ENCODE measurements around the gene TESK2.
"Not testable (repeated sequence)": the region's sequence is repeated elsewhere in the genome, so short reads cannot be mapped to it uniquely, and the experiment has no call there.

Gene TESK2, protein sequence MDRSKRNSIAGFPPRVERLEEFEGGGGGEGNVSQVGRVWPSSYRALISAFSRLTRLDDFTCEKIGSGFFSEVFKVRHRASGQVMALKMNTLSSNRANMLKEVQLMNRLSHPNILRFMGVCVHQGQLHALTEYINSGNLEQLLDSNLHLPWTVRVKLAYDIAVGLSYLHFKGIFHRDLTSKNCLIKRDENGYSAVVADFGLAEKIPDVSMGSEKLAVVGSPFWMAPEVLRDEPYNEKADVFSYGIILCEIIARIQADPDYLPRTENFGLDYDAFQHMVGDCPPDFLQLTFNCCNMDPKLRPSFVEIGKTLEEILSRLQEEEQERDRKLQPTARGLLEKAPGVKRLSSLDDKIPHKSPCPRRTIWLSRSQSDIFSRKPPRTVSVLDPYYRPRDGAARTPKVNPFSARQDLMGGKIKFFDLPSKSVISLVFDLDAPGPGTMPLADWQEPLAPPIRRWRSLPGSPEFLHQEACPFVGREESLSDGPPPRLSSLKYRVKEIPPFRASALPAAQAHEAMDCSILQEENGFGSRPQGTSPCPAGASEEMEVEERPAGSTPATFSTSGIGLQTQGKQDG
- total RNA-seq, result 4.4 to 6.9 reads per million in 2 donors

DNA sequence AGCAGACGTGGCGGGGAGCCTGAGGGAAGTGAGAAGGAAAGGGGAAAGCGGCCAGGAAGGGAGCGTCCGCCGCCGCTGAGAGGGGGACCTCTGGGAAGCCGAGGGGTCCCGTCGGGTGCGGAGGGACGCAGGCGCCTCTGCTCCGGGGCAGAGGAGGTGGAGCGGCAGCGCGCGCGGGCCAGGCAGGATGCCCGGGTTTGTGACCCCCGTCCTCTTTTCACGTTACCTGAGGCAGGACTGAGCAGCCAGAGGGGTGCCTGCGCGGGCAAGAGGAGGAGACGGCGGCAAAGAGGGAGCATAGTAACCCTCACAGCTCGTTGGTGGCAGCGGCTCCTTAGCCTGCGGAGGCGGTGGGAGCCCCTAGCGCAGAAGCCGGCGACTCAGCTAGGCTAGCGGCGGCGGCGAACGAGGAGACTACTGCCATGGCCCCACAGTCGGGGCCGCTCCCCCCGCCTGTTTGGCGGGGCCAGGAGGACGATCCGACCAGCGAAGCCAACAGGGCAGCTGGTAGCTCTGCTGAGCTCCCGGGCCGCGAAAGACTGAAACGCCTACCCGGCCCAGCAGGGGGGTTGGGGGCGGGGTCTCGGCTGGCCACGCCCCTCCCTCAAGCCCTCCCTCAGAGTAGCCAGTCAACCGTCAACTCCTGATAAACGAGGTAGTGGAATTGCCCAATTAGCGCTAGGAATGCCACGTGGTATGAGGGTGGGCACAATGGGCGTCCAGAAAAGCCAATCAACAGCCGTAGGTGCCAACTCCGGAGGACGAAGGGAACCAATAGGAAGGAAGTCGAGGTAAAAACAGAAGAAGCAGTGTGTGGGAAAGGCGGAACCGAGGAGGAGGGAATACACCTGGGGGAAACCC is at the start of gene TESK2:
TSS of gene TESK2 (minus strand) at position 538 of the 861 bp plus-strand sequence. CDS start 33,378 bp downstream, outside the sequence.
- DNase-seq, result peak; percentile 88 to 100 (median 94)

DNA sequence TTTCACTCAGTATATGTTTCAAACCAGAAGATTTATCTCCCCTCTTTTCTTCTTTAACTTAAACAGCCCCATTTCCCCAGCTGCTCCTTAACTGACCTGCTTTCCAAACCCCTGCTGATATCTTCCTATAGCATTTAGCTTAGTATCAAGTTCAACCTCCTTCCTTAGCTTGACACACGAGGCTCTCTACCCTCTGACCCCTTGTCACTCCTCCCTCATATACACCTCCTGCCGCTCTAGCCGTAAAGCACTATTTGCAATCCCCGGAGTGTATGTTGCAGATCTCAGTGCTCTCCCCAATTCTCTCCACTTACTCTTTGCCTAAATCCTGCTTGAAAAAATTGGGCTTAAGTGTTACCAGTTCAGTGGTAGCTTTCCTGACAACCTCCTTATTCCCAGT is 45.9 kb upstream of the TESK2 start:
- no peak for DNase-seq

GRCh38 chr1:45535988-45536766 is 45.2 kb upstream of the TESK2 start:
- peak in 1 of 5 experiments; percentile 72 for DNase-seq

- DNase-seq, result no peak
These were observed 40.9 kb upstream of the TESK2 start for GRCh38 chr1:45531873-45532272.

GRCh38 chr1:45530632-45531135 is 39.7 kb upstream of the TESK2 start:
- no peak for DNase-seq

DNA sequence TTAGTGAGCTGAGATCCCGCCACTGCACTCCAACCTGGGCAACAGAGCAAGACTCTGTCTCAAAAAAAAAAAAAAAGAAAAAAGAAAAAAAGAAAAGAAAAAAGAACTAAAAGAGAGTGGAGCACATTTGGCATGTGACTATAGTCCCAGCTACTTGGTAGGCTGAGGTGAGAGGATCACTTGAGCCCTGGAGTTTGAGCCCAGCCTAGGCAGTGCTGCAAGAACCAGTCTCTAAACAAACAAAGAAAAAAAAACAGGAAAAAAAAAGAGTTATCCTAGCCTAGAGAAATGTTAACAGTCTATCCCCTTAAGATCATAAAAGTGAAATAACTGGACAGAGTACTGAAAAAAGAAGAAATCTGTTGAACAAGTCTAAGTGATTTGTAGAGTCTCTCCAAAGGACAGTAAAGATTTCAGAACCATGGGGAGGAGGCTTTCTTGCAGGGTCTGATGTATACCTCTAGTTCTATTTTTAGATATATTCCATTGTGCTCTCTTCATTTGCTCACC is 35.2 kb upstream of the TESK2 start:
- no peak for DNase-seq

DNA sequence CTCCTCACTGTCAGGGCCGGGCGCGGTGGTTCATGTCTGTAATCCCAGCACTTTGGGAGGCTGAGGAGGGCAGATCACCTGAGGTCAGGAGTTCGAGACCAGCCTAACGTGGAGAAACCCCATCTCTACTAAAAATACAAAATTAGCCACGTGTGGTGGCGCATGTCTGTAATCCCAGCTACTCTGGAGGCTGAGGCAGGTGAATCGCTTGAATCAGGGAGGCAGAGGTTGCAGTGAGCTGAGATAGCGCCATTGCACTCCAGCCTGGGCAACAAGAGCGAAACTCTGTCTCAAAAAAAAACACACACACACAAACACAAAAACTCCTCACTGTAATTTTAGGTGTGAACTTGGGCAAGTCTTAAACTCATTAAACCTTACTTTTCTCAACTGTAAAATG is 33.0 kb upstream of the TESK2 start:
- not testable (repeated sequence) for DNase-seq

GRCh38 chr1:45523516-45523915 is 32.6 kb upstream of the TESK2 start:
- peak in 1 of 5 experiments; percentile 45 for DNase-seq

DNA sequence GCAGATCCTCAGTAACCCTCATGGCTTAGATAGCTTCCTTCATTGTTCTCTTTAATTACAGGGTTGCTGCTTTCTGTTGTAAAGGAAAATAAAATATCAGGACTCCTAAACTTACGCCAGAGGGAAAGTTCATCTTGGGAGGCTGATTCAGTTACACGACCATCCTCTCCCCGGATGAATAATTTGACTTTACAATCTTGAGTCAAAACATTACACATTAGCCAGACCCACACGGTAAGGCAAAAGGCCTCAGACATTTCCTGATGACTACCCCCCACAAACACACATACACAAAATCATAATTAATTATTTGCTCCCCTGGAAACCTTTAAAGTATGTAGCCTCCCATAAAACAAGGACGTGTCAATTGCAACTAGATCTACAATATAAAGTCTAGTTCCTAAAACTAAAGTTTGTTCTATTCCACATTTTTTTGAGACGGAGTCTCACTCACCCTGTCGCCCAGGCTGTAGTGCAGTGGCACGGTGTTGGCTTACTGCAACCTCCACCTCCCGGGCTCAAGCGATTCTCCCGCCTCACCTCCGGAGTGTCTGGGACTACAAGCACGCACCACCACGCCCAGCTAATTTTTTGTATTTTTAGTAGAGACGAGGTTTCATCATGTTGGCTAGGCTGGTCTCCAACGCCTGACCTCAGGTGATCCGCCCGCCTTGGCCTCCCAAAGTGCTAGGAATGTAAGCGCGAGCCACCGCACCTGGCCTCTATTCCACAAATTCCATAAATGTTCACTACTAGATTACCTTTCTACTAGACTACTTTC is 31.6 kb upstream of the TESK2 start:
- peak in 1 of 5 experiments; percentile 52 for DNase-seq

DNA sequence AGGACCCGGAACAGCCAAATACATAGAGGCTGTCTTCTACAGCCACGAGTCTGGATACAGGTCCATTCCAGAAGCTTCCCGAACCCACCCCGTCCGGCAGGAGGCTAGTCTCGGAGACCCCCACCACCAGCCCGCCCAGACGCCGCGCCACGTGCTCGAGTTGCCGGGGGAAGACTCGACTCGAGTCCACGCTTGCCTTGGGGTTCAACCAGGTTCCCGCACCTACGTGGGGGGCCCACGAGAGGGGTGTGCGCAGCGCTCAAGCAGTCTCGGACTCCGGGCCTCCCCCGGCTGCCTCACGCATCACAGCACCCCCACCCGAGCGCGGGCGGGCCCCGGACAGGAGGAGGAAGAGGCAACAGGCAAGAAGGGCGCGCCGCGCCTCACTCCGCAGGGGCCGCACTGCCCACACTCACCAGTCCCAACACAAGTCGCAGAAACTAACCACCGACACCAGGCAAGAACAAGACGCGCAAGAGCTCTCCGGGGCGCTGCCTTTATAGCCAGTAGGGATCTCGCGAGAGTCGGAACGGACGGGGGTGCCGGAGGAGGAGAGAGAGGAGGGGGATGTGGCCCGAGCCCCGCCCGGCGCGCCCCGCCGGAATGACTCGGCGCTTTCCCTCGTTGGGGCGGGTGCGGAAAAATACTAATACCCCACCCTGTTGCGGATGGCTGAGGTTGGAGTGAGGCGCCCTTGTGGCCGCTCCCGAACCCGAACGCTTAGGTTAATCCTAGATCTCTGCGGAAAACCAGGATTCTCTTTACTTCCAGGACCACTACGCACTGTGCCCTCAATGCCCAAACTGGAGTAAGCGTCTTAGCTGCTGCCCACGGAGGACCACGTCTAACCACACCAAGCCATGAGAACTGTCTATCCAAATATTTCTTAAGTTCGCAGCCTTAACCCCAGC is 30.7 kb upstream of the TESK2 start, which contains the start of gene PRDX1:
TSS of gene PRDX1 (minus strand) at position 472 of the 911 bp plus-strand sequence. CDS start 2,841 bp downstream, outside the sequence.
- DNase-seq, result peak; percentile 85 to 98 (median 94)

DNA sequence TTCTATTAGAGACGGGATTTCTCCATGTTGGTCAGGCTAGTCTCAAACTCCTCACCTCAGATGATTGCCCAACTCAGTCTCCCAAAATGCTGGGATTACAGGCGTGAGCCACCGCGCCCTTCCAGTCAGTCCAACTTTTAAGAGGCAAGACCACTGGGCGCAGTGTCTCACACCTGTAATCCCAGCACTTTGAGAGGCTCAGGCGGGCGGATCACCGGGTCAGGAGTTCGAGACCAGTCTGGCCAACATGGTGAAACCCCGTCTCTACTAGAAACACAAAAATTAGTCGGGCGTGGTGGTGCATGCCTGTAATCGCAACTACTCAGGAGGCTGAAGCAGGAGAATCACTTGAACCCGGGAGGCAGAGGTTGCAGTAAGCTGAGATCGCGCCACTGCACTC is 28.8 kb upstream of the TESK2 start:
- not testable (repeated sequence) for DNase-seq

- no peak for DNase-seq
These were observed 27.9 kb upstream of the TESK2 start for GRCh38 chr1:45518910-45519309.

- not testable (repeated sequence) for DNase-seq
These were observed 27.4 kb upstream of the TESK2 start for GRCh38 chr1:45518366-45518765.

DNA sequence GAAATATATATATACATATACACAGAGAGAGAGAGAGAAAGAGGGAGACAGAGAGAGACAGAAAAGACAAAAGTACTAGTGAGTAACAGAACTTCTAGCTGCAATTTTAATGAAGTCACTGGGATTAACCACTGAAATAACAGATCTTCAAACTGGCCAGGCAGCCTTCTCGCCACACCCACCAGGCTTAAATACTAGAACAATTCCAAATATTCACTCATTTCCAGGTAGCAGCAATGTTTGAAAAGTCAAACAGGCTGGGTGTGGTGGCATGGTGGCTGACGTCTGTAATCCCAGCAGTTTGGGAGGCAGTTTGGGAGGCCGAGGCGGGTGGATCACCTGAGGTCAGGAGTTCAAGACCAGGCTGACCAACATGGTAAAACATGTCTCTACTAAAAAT is 25.5 kb upstream of the TESK2 start:
- no peak for DNase-seq

DNA sequence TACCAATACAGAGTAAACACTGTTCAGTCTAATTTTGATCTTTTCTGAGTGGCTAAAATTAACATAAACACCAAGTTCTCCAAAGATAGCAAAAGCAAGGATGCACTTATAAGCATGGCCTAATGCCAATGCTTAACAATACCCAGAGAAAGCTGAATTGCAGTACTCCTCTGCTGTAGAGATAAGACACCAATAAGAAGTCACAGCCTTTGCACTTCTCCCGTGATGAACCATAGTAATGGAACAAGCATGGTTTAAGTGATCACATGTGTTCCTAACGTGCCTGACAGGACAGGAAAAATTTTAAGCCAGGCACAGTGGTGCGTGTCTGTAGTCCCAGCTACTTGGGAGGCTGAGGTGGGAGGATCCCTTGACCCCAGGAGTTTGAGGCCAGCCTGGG is 25.1 kb upstream of the TESK2 start:
- no peak for DNase-seq

- not testable (repeated sequence) for DNase-seq
These were observed 22.7 kb upstream of the TESK2 start for GRCh38 chr1:45513532-45514260.

DNA sequence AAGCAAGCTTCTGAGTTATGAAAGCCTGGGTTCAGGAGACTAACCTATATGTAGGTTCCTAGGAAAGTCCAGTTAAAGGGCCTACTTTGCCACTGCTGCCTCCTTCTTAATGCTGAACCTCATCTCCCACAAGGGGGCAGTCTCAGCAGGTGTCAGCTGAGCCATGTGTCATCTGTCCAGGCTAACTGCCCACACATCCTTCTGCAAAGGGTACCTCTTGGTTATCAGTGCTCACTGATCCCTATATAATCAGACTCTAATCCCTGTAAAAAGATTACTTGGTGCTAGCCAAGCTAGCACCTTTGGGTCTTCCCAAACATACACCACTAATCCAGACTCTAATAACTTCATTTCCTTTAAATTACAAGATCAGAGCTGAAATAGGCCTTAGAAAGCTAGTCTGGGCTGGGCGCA is 21.7 kb upstream of the TESK2 start:
- peak in 4 of 5 experiments; percentile 23 to 65 (median 30) for DNase-seq

- DNase-seq, result no peak
These were observed 20.1 kb upstream of the TESK2 start for GRCh38 chr1:45510972-45511527.
